ENCODE results near the gene CCDC81. TPM values are rescaled to one million over a fixed set of nuclear protein-coding genes. Genes with fewer than 3 reads are reported as not detected.

The CCDC81 gene
- polyA plus RNA-seq, 3 donors, result 0.11 to 0.31 (median 0.24) TPM

GRCh38 chr11:86468169-86468568 is 93.5 kb downstream of the CCDC81 start:
- H3K4me1 Mint-ChIP-seq, result no peaks in the 10 kb centered on the region
- Histone ChIP-seq H3K27ac (ENCODE audit: low read depth in 1 of 2, low read length in 2 of 2) (no peak overlapping the region), H3K36me3 (replicated peaks in 1 of 2; ENCODE audit: control insufficient read depth in 1 of 2, insufficient read depth in 2 of 2, low read length in 2 of 2) (no peaks in the 10 kb centered on the region), H3K4me2 (replicated peaks; ENCODE audit: extremely low read depth, low read length, poor library complexity, severe bottlenecking) (no peak overlapping the region), H4K20me1 (ENCODE audit: insufficient read depth, low read length) (no peaks in the 10 kb centered on the region), H3K27me3 (ENCODE audit: control insufficient read depth in 2 of 2, insufficient read depth in 2 of 2, low read length in 2 of 2) (no peaks in the 10 kb centered on the region), H3K4me1 (ENCODE audit: control insufficient read depth in 1 of 2, insufficient read depth in 2 of 2, low read length in 2 of 2) (no peaks in the 10 kb centered on the region), H3K9ac (ENCODE audit: insufficient read depth, low read length, poor library complexity, severe bottlenecking) (no peak overlapping the region), H3K79me2 (ENCODE audit: insufficient read depth, low read length) (no peaks in the 10 kb centered on the region), H3K4me3 (replicated peaks in 1 of 3; ENCODE audit: low read depth in 2 of 3, low read length in 3 of 3) (no peak overlapping the region), H3K9me3 (replicated peaks in 1 of 2; ENCODE audit: control insufficient read depth in 1 of 2, insufficient read depth in 1 of 2, low read length in 2 of 2) (no peaks in the 10 kb centered on the region), H2AFZ (ENCODE audit: insufficient read depth, low read depth, low read length, poor library complexity, severe bottlenecking) (no peak overlapping the region)
- DNase-seq, result no peak
- H3K27me3 Mint-ChIP-seq (ENCODE audit: low read depth in 3 of 3), result peaks cover 0 to 4% (median 0%) of the 10 kb centered on the region in 3 donors
- peaks cover 0 to 2% (median 0%) of the 10 kb centered on the region in 7 donors for H3K9me3 Mint-ChIP-seq
- intact Hi-C loops (cut with micrococcal nuclease), result no loop called here
- no peak overlapping the region for H3K4me3 Mint-ChIP-seq
- TF ChIP-seq CTCF (IDR thresholded peaks at IDR 0.05), result no peak
- no peaks in the 10 kb centered on the region for H3K36me3 Mint-ChIP-seq
- no CpG with 5 or more reads among the region's 1 CpG for WGBS (ENCODE audit: insufficient coverage)
- H3K27ac Mint-ChIP-seq, result no peak overlapping the region

GRCh38 chr11:86469491-86470388 is 95.1 kb downstream of the CCDC81 start:
- TF ChIP-seq CTCF (IDR thresholded peaks at IDR 0.05), result no peak
- no peak overlapping the region for H3K4me2 ChIP-seq (replicated peaks; ENCODE audit: extremely low read depth, low read length, poor library complexity, severe bottlenecking)
- no peaks in the 10 kb centered on the region for H3K27me3 ChIP-seq (ENCODE audit: control insufficient read depth in 2 of 2, insufficient read depth in 2 of 2, low read length in 2 of 2)

More at GRCh38 chr11:86469491-86470388, 95.1 kb downstream of the CCDC81 start:
- Histone ChIP-seq H3K9me3 (replicated peaks in 1 of 2; ENCODE audit: control insufficient read depth in 1 of 2, insufficient read depth in 1 of 2, low read length in 2 of 2) (no peaks in the 10 kb centered on the region), H2AFZ (ENCODE audit: insufficient read depth, low read depth, low read length, poor library complexity, severe bottlenecking) (no peak overlapping the region), H4K20me1 (ENCODE audit: insufficient read depth, low read length) (no peaks in the 10 kb centered on the region), H3K36me3 (replicated peaks in 1 of 2; ENCODE audit: control insufficient read depth in 1 of 2, insufficient read depth in 2 of 2, low read length in 2 of 2) (no peaks in the 10 kb centered on the region), H3K4me3 (replicated peaks in 1 of 3; ENCODE audit: low read depth in 2 of 3, low read length in 3 of 3) (no peak overlapping the region), H3K79me2 (ENCODE audit: insufficient read depth, low read length) (no peaks in the 10 kb centered on the region), H3K9ac (ENCODE audit: insufficient read depth, low read length, poor library complexity, severe bottlenecking) (no peak overlapping the region), H3K27ac (ENCODE audit: low read depth in 1 of 2, low read length in 2 of 2) (no peak overlapping the region), H3K4me1 (ENCODE audit: control insufficient read depth in 1 of 2, insufficient read depth in 2 of 2, low read length in 2 of 2) (no peaks in the 10 kb centered on the region)
- intact Hi-C loops (cut with micrococcal nuclease), result no loop called here
- Mint-ChIP-seq H3K36me3 (no peaks in the 10 kb centered on the region), H3K27me3 (ENCODE audit: low read depth in 3 of 3) (peaks cover 0 to 4% (median 0%) of the 10 kb centered on the region in 3 donors), H3K4me1 (no peaks in the 10 kb centered on the region), H3K4me3 (no peak overlapping the region), H3K9me3 (peaks cover 0 to 5% (median 0%) of the 10 kb centered on the region in 7 donors), H3K27ac (no peak overlapping the region)
- DNase-seq, result no peak
- 100% methylated on average over 4 of the region's 5 CpGs for WGBS (ENCODE audit: insufficient coverage)

Other genes starting within 250 kb of the CCDC81 start
- gene EED, start 130.1 kb upstream of the CCDC81 start, polyA plus RNA-seq, result 10 to 100 TPM in 1 of 3 donors, 1 to 10 TPM in 2; 2.3 to 17.8 (median 5.1) TPM
- 10 to 100 TPM; 21.5 to 71.2 (median 65.4) TPM for gene HIKESHI, start 72.6 kb upstream of the CCDC81 start, polyA plus RNA-seq